GM21381 (cell line): ENCODE results near the gene NADK.
"Not testable (repeated sequence)": the region's sequence is repeated elsewhere in the genome, so short reads cannot be mapped to it uniquely, and the experiment has no call there.

Experiments
- ATAC-seq: cut with Tn5 transposase; IDR thresholded peaks from one replicate; pipeline ENCODE4 v1.9.1; 2021; ENCODE audit warnings: mild to moderate bottlenecking, moderate library complexity; ENCODE audit not compliant: unreplicated experiment

Gene NADK

DNA sequence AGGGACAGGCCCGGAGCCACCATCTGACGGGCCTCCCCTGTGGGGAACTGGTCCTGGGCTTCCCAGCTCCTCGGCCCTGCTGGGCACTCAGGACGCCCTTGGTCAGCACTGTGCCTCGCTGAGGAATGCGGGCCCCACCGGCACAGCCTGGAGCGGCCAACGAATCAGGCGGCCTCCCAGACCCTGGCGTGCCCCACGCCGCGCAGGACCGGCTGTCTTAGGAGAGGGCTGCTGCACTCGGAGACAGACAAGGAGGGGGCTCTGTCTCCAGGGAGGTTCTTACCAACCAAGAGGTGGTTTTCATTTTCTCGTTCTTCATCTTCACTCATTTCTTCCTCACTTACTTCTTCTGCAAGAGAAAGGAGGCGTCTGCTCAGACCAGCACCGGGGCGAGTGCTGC, 70.4 kb downstream of the NADK start:
- not testable (repeated sequence) for ATAC-seq

DNA sequence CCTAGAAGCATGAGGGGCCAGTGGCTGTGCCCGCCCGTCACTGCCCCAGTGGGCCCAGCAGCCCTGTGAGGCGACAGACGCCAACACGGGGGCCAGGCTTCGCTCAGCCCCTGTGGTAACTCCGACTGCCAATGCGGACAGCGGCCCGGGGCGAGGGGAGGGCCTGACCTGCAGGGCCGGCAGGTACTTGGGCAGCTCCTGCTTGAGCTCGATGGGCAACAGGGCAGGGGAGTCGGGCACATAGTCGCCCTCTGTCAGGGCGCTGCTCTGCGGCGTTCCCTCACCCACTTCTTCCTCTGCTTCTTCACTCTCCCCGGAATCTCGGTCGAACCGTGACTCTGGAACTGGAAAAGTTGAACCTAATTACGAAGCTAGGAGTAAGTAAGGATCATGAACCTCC, 71.0 kb downstream of the NADK start:
- ATAC-seq: not testable (repeated sequence)

DNA sequence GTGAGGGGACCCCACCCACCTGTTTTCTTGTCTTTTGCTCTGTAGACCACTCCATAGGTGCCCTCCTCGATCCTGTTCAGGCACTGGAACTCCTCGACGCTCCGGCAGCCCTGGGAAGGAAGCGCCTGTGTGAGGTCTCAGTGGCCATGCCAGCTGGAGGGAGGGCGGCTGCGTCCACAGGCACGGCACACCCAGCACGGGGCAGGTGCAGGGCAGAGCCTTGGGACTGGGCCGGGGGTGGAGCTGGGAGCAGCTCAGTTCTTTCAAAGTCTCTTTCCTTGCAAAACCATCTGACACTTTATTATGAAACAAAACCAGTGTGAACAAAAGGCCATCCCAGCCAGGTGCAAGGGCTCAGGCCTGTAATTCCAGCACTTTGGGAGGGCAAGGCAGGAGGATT, 72.6 kb downstream of the NADK start:
- ATAC-seq: not testable (repeated sequence)

DNA sequence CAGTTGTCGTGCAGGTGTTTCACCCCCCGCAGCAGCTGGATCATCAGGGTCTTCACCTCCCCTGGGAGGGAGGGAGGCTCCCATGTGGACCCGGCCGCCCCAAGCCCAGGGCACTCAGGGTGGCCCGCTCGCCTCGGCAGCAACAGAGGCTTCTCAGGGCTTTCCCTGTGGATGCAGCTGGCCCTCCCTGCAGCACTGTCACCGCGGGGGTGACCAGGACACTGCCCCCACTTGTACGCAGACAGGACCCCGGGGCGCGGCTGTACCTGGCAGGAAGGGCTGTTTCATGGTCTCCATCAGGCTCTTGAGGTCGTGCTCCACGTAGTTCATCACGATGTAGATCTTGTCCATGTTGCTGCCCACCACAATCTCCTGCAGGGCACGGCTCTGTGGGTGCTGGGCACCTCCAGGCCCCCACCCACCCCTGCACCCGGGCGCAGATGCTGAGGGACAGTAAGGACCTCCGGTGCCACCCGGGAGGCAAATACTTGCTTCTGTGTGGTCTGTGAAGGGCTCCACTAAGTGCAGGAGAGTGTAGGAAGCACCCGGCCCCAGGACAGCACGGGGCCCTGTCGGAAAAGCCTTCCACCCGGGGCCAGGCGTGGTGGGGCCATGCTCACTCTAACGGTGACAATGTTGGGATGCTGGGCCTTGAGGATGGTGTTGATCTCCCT, 73.8 kb downstream of the NADK start:
- ATAC-seq: not testable (repeated sequence)

DNA sequence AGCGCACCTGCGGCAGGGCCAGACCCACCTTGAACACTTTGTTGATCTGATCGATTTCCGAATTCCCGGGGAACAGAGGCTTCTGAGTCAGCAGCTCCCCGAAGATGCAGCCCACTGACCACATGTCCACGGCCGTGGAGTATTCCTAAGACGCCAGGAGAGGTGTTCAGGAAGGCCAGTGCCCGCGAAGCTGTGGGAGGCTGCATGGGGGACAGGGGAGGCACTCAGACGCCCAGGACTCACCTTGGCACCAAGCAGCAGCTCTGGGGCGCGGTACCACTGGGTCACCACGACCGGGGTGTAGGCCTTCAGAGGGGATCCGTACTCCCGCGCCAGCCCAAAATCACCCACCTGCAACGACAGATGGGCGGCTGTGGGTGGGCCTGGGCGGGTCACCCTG, 74.5 kb downstream of the NADK start:
- ATAC-seq: no peak

DNA sequence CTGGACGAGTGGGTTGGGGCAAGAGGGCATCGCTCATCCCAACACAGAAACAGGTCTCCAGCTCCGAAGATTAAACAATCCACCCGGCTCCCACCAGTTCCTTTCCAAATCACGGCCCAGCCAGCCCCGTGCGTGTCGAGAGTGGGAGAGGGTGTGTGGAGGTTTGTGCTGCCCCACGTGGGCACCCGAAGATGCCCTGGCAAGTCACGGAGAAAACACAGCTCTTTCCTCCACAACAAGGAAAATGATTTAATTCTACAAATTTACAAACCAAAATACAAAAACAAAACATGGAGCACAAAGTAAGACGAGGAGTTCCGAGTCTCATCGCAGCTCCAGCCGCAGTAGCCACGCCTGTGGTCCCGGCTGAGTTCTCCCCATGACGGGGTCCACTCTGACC, 75.8 kb downstream of the NADK start:
- ATAC-seq: not testable (repeated sequence)
